ENCODE results near the gene RASA3.
"Not testable (repeated sequence)": the region's sequence is repeated elsewhere in the genome, so short reads cannot be mapped to it uniquely, and the experiment has no call there.

Gene RASA3

GRCh38 chr13:113991191-113991669 lies 141.2 kb downstream of the RASA3 start:
- H3K4me2 ChIP-seq (ENCODE audit: low read depth, low read length, poor library complexity, severe bottlenecking): no peak overlapping the region
- no peaks in the 10 kb centered on the region for H3K9me2 ChIP-seq (replicated peaks; ENCODE audit: low read depth, low read length)
- H3K4me1 ChIP-seq (ENCODE audit: insufficient read depth, low read length, poor library complexity, severe bottlenecking): no peaks in the 10 kb centered on the region
- H3K27me3 ChIP-seq (ENCODE audit: insufficient read depth, low read length, poor library complexity, severe bottlenecking): no peaks in the 10 kb centered on the region
- no peaks in the 10 kb centered on the region for H3K79me2 ChIP-seq (ENCODE audit: insufficient read depth, low read length)
- no peak overlapping the region for H3K9ac ChIP-seq (ENCODE audit: low read depth, low read length, poor library complexity, severe bottlenecking)
- TF ChIP-seq CTCF (conservative IDR thresholded peaks at IDR 0.05; ENCODE audit: low read length) (no peak), EZH2phosphoT487 (IDR thresholded peaks at IDR 0.05; ENCODE audit: borderline replicate concordance) (no peak)
- no peak overlapping the region for H3K4me3 ChIP-seq (ENCODE audit: low read length, poor library complexity, severe bottlenecking)
- H3F3A ChIP-seq (ENCODE audit: low read depth): no peaks in the 10 kb centered on the region
- H2AFZ ChIP-seq (ENCODE audit: low read length): no peak overlapping the region
- no peaks in the 10 kb centered on the region for H4K20me1 ChIP-seq (ENCODE audit: insufficient read depth, low read length, poor library complexity, severe bottlenecking)
- no peaks in the 10 kb centered on the region for H3K9me3 ChIP-seq (ENCODE audit: insufficient read depth, low read depth, low read length)
- H3K36me3 ChIP-seq (ENCODE audit: insufficient read depth, low read length): peaks cover 27% of the 10 kb centered on the region; the same call in 1 of the 2 replicates

GRCh38 chr13:113990321-113990837 lies 142.0 kb downstream of the RASA3 start:
- no peaks in the 10 kb centered on the region for H3F3A ChIP-seq (ENCODE audit: low read depth)
- no peaks in the 10 kb centered on the region for H3K4me1 ChIP-seq (ENCODE audit: insufficient read depth, low read length, poor library complexity, severe bottlenecking)
- H4K20me1 ChIP-seq (ENCODE audit: insufficient read depth, low read length, poor library complexity, severe bottlenecking): no peaks in the 10 kb centered on the region
- no peaks in the 10 kb centered on the region for H3K79me2 ChIP-seq (ENCODE audit: insufficient read depth, low read length)
- no peaks in the 10 kb centered on the region for H3K27me3 ChIP-seq (ENCODE audit: insufficient read depth, low read length, poor library complexity, severe bottlenecking)
- H3K9me2 ChIP-seq (replicated peaks; ENCODE audit: low read depth, low read length): no peaks in the 10 kb centered on the region
- H3K9ac ChIP-seq (ENCODE audit: low read depth, low read length, poor library complexity, severe bottlenecking): no peak overlapping the region
- no peak overlapping the region for H3K4me3 ChIP-seq (ENCODE audit: low read length, poor library complexity, severe bottlenecking)
- H3K4me2 ChIP-seq (ENCODE audit: low read depth, low read length, poor library complexity, severe bottlenecking): no peak overlapping the region
- peaks cover 24% of the 10 kb centered on the region; the same call in 1 of the 2 replicates for H3K36me3 ChIP-seq (ENCODE audit: insufficient read depth, low read length)
- H2AFZ ChIP-seq (ENCODE audit: low read length): no peak overlapping the region
- H3K9me3 ChIP-seq (ENCODE audit: insufficient read depth, low read depth, low read length): no peaks in the 10 kb centered on the region
- TF ChIP-seq CTCF (conservative IDR thresholded peaks at IDR 0.05; ENCODE audit: low read length): no peak
- TF ChIP-seq EZH2phosphoT487 (IDR thresholded peaks at IDR 0.05; ENCODE audit: borderline replicate concordance): no peak

- H3K4me3 ChIP-seq (ENCODE audit: low read length, poor library complexity, severe bottlenecking): no peak overlapping the region
- H4K20me1 ChIP-seq (ENCODE audit: insufficient read depth, low read length, poor library complexity, severe bottlenecking): no peaks in the 10 kb centered on the region
- H3K9me2 ChIP-seq (replicated peaks; ENCODE audit: low read depth, low read length): no peaks in the 10 kb centered on the region
- no peaks in the 10 kb centered on the region for H3K79me2 ChIP-seq (ENCODE audit: insufficient read depth, low read length)
- TF ChIP-seq EZH2phosphoT487 (IDR thresholded peaks at IDR 0.05; ENCODE audit: borderline replicate concordance) (no peak), CTCF (conservative IDR thresholded peaks at IDR 0.05; ENCODE audit: low read length) (no peak)
- no peak overlapping the region for H3K9ac ChIP-seq (ENCODE audit: low read depth, low read length, poor library complexity, severe bottlenecking)
- H3K4me2 ChIP-seq (ENCODE audit: low read depth, low read length, poor library complexity, severe bottlenecking): no peak overlapping the region
- no peaks in the 10 kb centered on the region for H3K27me3 ChIP-seq (ENCODE audit: insufficient read depth, low read length, poor library complexity, severe bottlenecking)
- H3K9me3 ChIP-seq (ENCODE audit: insufficient read depth, low read depth, low read length): no peaks in the 10 kb centered on the region
- no peaks in the 10 kb centered on the region for H3K4me1 ChIP-seq (ENCODE audit: insufficient read depth, low read length, poor library complexity, severe bottlenecking)
- no peak overlapping the region for H2AFZ ChIP-seq (ENCODE audit: low read length)
- H3K36me3 ChIP-seq (ENCODE audit: insufficient read depth, low read length): peaks cover 24% of the 10 kb centered on the region; the same call in 1 of the 2 replicates
- H3F3A ChIP-seq (ENCODE audit: low read depth): no peaks in the 10 kb centered on the region
Measured at GRCh38 chr13:113989585-113990300, 142.7 kb downstream of the RASA3 start.

GRCh38 chr13:113988859-113989258 lies 143.6 kb downstream of the RASA3 start:
- not testable (repeated sequence) for H3K4me2 ChIP-seq (ENCODE audit: low read depth, low read length, poor library complexity, severe bottlenecking)

More at GRCh38 chr13:113988859-113989258, 143.6 kb downstream of the RASA3 start:
- H3K27me3 ChIP-seq (ENCODE audit: insufficient read depth, low read length, poor library complexity, severe bottlenecking); H3K4me1 ChIP-seq (ENCODE audit: insufficient read depth, low read length, poor library complexity, severe bottlenecking); H2AFZ ChIP-seq (ENCODE audit: low read length); H3K79me2 ChIP-seq (ENCODE audit: insufficient read depth, low read length); H3K9me3 ChIP-seq (ENCODE audit: insufficient read depth, low read depth, low read length); H3K4me3 ChIP-seq (ENCODE audit: low read length, poor library complexity, severe bottlenecking); H3K9me2 ChIP-seq (replicated peaks; ENCODE audit: low read depth, low read length); H3F3A ChIP-seq (ENCODE audit: low read depth); H4K20me1 ChIP-seq (ENCODE audit: insufficient read depth, low read length, poor library complexity, severe bottlenecking); H3K9ac ChIP-seq (ENCODE audit: low read depth, low read length, poor library complexity, severe bottlenecking): not testable (repeated sequence)
- H3K36me3 ChIP-seq (ENCODE audit: insufficient read depth, low read length): peaks cover 24% of the 10 kb centered on the region; the same call in 1 of the 2 replicates
